Right lung (tissue), 5 donors: ENCODE measurements around the gene ITIH6. TPM values are rescaled to one million over a fixed set of nuclear protein-coding genes. Genes with fewer than 3 reads are reported as not detected.
A peak's percentile ranks its signal among the peaks of the same experiment; 100 is the strongest.
"Not testable (repeated sequence)": the region's sequence is repeated elsewhere in the genome, so short reads cannot be mapped to it uniquely, and the experiment has no call there.

Experiments
- DNase-seq, 2 donors: peaks; one replicate each; pipeline ENCODE4 v3.0.0-alpha.2; 2013
- polyA plus RNA-seq, 5 donors: library from polyadenylated mRNA; unstranded; fragments of 120-200 nt; gene quantifications; one replicate each; pipeline versions ENCODE4 v1.2.1 to v1.2.3, GENCODE V29; 2013; ENCODE audit warnings: inconsistent platforms in 1 of 5, low replicate concordance in 1 of 5; ENCODE audit not compliant: insufficient read length in 5 of 5, insufficient read depth in 1 of 5

Gene ITIH6
- polyA plus RNA-seq, 5 donors = 0.04 to 0.18 (median 0.09) TPM; not detected in 1

- DNase-seq = peak; percentile 94 to 95
Measured at GRCh38 chrX:54808605-54809483, 10.8 kb upstream of the ITIH6 start.

DNA sequence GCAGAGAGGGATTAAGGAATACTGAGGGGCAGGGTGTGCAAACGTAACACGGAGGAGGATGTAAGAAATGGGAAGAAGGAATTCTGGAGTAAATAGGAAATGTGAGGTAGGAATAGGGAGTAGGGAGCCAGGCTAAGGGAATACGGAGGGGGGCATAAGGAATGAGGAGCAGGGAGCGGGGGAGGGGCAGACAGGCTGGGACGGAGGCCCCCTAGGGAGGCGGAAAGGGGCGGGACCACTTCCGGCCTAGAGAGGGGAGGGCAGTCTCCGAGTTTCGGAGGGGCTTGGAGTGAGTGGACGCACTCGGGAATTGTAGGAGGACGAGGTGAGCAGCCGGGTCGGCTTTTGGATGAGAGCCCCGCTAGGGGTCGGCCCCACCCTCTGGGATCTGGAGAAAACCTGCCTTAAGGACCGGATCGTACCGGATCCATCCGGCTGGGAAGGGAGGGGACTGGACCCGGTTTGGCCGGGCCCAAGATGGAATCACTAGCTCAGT lies 10.1 kb upstream of the ITIH6 start:
- DNase-seq = peak; percentile 82 to 85

DNA sequence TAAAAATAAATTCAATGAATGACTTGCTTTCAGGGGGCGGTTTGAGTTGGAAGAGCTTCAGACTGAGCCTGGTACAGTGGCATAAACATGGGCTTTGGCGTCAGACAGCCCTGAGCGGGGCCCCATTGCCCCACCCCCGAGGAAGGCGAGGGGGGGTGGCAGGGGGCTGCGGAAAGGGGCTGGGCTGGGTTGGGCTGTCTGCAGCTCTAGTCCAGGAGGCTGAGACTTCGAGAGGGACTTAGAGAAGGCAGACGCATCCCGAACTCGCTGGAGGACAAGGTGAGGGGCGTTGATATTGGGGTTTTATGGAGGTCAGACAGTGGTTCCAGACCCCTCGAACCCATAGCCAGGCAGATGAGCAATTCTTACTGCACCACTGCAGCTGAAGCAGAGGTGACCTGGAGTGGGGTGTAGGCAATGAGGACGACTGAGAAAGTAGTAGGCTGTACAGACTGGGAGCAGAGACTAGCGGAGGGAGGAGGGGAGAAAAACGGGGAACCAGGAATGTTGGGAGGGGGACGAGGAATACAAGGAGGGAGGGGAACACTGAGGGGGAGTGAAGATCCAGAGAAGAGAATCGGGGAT lies 9.6 kb upstream of the ITIH6 start, which contains the start of gene MAGED2:
Gene MAGED2, plus strand, starts transcription at position 222 of the 585 bp plus-strand sequence. CDS start 1,587 bp downstream, outside the sequence.
- peak; percentile 62 to 66 for DNase-seq

- no peak for DNase-seq
Measured at GRCh38 chrX:54799046-54799445, 991 bp upstream of the ITIH6 start.

DNA sequence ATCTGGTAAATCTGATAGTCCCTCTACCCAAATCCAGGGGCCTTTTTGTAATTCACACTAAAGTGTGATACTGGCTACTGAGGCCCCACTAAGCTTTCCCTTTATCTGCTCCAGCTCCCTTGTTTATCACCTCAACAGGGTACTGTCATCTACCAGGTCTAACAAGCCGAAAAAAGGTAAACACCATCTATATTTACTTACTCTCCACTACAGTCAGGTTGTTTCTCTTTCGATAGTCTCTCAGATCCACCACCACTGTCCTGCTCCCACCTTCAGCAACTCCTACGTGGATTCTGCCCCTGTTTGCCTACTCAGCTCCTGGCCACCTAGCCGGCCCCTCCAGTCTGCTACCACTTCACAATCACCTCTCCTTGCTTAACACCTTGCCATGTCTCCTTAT lies 3.3 kb downstream of the ITIH6 start:
- DNase-seq = no peak

- DNase-seq = peak in 1 of 2 donors; percentile 27
Measured at GRCh38 chrX:54794028-54794427, 4.0 kb downstream of the ITIH6 start.

GRCh38 chrX:54789405-54789804 lies 8.7 kb downstream of the ITIH6 start:
- not testable (repeated sequence) for DNase-seq

- no peak for DNase-seq
Measured at GRCh38 chrX:54788446-54788845, 9.6 kb downstream of the ITIH6 start.

DNA sequence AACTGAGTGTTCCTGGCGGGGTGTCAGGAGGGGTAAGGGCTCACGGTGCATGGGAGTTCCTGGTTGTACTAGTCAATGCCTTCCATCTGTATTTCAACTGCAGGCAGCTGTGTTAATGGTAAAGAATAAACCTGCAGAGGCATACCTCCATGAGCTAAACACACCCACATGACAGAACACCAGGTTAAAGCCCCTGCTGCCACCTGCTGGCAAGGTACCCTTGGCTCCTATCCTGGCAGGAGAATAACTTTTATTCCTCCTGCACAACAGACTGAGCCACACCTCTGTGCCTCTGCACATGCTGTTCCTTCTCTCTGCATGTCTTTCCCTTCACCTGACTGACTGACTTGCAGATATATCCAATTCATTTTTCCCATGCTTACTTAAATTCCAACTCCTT lies 11.1 kb downstream of the ITIH6 start:
- no peak for DNase-seq

GRCh38 chrX:54785901-54786300 lies 12.2 kb downstream of the ITIH6 start:
- no peak for DNase-seq

GRCh38 chrX:54776987-54777672 lies 20.9 kb downstream of the ITIH6 start:
- DNase-seq = no peak

DNA sequence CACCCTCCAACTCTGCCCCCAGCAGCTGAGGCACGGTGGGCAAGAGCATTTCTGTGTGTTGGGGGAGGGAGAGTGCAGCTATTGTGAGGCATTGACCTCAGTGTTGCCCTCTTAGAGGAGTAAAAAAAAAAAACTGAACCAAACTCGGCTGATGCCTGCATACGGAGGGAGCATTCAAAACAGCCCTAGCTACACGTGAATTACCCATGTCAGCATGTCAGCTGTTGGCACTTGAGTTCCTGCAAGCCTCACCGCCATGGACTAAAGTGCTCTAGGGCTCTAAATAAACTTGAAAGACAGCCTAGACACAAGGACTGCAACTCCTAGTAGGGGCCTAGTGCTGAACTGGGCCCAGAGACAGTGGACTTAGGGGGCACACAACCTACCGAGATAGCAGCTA lies 22.0 kb downstream of the ITIH6 start:
- DNase-seq = no peak

GRCh38 chrX:54774391-54775094 lies 23.5 kb downstream of the ITIH6 start:
- peak; percentile 39 to 48 for DNase-seq

DNA sequence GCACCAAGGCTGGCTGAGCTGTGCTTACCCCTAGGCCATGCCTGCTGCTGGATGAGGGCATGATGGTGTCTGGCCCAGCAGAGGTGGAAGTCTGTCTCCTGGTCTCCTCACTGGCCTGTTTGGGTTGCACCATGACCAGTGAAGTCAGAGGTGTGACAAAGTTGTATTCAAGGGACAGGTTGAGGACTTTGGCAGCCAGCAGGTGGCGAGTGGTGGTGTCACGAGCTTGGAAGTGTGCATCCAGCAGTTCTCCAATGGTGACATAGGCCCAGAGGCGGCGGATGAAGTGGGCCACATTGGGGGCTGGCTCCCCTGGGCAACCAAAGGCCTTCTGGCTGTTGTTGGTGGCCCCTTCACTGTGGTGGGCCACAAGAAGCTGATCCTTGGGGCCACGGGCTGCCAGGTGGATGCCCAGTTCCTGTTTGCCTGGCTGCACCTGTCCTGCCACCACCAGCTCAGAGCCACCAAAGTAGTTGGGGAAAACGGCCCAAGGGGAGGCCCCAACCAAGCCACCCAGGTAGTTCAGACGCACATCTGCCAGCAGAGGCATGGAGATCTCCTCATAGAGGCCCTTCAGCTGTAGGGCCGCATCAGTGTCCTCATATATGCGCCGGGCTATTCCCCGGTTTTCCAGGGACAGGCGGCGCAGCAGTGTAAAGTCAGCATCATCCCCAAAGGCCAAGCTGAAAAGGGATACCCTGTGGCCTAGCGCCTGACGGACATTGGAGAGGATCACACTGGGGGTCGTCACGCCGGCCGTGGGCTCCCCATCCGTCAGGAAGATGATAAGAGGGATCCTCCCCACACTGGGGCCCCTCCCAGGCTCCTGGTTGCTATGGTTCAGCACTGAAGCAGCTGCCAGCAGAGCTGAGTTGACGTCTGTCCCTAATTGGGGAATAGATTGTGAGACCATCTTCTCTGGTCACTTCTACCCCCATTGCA lies 39.7 kb downstream of the ITIH6 start:
- DNase-seq = no peak

DNA sequence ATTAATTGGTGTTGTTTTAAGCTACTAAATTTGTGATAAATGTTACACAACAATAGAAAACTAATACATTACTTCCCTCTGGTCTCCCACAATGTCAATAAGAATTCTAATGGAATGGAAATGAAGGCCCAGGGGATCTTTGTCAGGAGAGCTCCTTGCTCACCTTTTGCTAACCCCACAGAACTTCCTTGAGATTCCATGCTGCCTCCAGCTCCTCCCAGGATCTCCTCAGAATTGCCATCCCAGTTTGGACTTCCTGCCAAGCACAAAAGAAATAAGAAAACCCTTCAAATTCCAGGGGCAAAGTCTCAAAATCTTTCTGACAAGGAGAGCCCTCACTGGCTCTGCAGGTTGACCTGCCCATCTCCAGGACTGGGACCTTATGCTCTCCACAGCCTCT lies 43.2 kb downstream of the ITIH6 start:
- DNase-seq = no peak

GRCh38 chrX:54748626-54749025 lies 49.4 kb downstream of the ITIH6 start:
- no peak for DNase-seq

DNA sequence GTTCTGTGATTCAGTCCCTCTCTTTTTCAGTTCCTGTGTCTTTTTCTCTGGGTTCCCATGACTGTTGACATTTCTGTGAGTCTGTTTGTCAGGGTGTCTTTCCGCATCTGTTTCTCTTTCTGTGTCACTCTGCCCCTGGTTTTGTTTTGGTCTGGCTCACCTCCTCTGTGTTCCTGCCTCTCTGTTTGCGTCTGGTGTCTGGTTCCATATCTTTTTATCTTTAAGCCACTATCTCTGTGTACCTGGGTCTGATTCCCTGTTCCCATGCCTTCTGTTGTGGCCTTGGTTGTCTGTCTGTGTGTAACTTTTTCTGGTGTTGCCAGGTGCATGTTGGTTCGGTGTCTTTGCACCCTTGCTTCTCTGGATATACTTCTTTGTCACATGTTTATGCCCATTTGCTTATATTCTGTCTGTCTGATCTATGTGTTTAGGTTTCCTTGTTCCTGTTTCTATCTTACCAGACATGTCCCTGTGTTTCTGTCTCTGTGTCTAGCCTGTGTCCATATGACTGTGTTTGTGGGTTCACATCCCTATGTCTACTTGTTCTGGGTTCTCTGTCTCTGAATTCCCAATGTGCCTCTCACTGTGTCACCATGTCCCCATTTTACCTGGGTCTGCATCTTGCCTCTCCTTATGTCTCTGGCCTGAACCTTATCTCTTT lies 50.2 kb downstream of the ITIH6 start:
- no peak for DNase-seq

DNA sequence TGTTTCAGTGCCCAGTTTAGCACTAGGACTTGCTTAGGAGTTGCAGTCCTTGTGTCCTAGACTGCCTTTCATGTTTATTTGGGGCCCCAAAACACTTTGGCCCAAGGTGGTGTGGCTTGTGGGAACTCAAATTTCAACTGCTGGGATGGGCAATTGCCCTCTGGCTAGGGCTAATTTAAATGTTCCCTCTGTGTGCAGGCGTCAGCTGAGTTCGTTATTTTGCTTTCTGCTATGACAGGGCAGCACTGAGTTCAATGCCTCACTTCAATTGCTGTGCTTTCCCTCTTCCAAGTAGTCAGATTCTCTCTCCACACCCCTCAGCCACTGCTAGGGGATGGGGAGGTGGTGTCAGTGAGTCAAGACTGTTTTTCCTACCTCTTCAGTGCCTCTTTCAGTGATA lies 51.1 kb downstream of the ITIH6 start:
- DNase-seq = no peak

DNA sequence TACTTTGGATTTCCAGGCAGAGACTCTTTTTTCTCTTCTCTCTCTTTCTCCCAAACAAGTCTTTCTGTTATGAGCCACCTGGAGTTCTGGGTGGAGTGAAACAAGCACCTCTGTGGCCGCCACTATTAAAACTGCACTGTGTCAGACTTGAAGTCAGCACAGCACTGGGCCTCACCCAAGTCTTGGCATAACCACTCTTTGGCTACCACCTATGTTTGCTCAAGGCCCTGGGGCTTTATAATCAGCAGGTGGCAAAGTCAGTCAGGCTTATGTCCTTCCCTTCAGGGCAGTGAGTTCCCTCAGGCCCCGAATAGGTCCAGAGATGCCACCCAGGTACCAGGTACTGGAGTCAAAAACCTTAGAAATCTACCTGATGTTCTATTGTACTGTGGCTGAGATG lies 52.4 kb downstream of the ITIH6 start:
- no peak for DNase-seq

GRCh38 chrX:54738567-54738966 lies 59.5 kb downstream of the ITIH6 start:
- DNase-seq = not testable (repeated sequence)
